Large intestine (tissue), 3 donors: Measurements from ENCODE around the gene EFCAB6. TPM values are rescaled to one million over a fixed set of nuclear protein-coding genes. Genes with fewer than 3 reads are reported as not detected.

ENCODE experiments used
- DNase-seq, 2 donors: peaks; one replicate each; pipeline versions ENCODE4 v3.0.0 to v3.0.0-alpha.2; 2013
- H3K27ac ChIP-seq: one replicate; pipeline ENCODE4 v1.5.1; 2013; ENCODE audit warnings: low read length
- H3K27me3 ChIP-seq: 2 replicates; pipeline ENCODE4 v1.6.1; 2013; ENCODE audit warnings: low read length; ENCODE audit not compliant: control insufficient read depth, insufficient read depth
- H3K36me3 ChIP-seq: 2 replicates; pipeline ENCODE4 v1.6.1; 2013; ENCODE audit warnings: low read length; ENCODE audit not compliant: control insufficient read depth, insufficient read depth
- H3K4me1 ChIP-seq: one replicate; pipeline ENCODE4 v1.6.1; 2013; ENCODE audit warnings: low read length; ENCODE audit not compliant: control insufficient read depth, insufficient read depth
- H3K4me3 ChIP-seq: one replicate; pipeline ENCODE4 v1.5.1; 2013; ENCODE audit warnings: low read length
- H3K9me3 ChIP-seq: one replicate; pipeline ENCODE4 v1.6.1; 2013; ENCODE audit warnings: mild to moderate bottlenecking, low read depth, low read length, moderate library complexity; ENCODE audit not compliant: control insufficient read depth
- WGBS: methylation state at CpG from one replicate; pipeline ENCODE4 v1.1.5; 2013; ENCODE audit warnings: low lambda C conversion rate; ENCODE audit not compliant: insufficient coverage; 5-methylcytosine and 5-hydroxymethylcytosine counted together
- polyA plus RNA-seq: library from polyadenylated mRNA; unstranded; fragments of 120-200 nt; gene quantifications from one replicate; pipeline ENCODE4 v1.2.1, GENCODE V29; 2013

EFCAB6 gene
- polyA plus RNA-seq, 1 donor: 1.5 TPM

DNA sequence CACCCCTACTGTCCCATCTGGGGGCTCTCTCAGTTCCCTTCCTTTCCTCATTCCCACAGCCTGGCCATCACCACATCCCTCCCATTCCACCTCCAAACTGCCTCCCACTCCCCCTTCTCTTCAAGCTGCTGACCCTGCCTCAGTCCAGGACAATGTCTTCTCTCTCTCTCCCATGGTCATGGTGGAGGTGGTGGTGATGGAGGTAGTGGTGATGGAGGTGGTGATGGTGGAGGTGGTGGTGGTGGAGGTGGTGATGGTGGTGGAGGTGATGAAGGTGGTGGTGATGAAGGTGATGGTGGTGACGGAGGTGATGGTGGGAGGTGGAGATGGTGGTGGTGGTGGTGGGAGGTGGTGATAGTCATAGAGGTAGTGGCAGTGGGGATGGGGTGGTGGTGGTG is 313.2 kb downstream of the EFCAB6 start:
- no peaks in the 10 kb centered on the region for H3K27me3 ChIP-seq
- no peak overlapping the region for H3K27ac ChIP-seq
- WGBS: 100% methylated on average over 1 of the region's 1 CpG

DNA sequence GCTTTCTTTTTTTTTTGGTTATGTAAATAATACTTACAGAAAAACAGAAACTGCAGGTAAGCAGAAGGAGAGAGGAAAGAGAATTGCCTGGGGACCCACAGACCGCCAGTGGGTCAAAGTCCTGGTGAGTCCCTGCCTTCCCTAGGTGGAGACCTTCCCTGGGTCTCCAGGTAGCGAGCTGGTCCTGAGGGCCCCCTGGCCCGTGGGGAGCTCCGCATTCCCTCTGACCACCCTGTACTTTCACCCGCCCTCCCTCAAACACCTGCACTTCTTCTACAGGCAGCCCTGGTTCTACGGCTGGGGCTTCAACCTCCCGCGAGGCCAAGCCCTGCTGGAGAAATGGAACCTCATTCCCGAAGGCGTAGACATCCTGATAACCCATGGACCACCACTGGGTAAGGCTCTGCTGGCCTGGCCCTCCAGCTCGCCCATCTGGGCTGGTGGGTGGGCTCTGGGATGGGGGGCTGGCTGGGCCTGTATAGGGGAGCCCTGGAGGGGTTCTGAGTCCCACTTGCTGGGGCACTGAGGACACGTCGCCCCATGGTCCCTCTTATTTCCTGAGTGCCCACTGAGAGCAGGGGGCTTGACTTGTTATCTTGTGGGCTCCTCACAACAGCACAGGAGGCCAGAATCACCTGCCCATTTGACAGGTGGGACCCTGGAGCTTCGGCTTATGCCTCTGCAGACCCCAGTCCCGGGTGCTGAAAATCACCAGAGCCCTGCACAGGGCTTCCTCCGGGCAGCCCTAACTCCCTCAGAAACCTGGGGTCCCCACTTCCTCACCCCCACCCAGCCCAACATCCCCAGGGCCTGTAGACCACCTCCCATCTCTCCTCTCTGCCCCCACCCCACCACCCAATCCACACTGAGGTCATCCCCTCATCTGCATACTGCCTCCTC is 313.9 kb downstream of the EFCAB6 start:
- no peaks in the 10 kb centered on the region for H3K27me3 ChIP-seq
- DNase-seq: no peak
- H3K27ac ChIP-seq: no peak overlapping the region
- peaks cover 9% of the 10 kb centered on the region for H3K9me3 ChIP-seq
- no peaks in the 10 kb centered on the region for H3K4me1 ChIP-seq
- H3K4me3 ChIP-seq: no peak overlapping the region
- no CpG with 5 or more reads among the region's 16 CpGs for WGBS
- no peaks in the 10 kb centered on the region for H3K36me3 ChIP-seq

More for the DNA sequence above, 313.2 kb downstream of the EFCAB6 start:
- Histone ChIP-seq H3K4me3 (no peak overlapping the region), H3K4me1 (no peaks in the 10 kb centered on the region), H3K36me3 (no peaks in the 10 kb centered on the region), H3K9me3 (peaks cover 9% of the 10 kb centered on the region)
- no peak for DNase-seq

DNA sequence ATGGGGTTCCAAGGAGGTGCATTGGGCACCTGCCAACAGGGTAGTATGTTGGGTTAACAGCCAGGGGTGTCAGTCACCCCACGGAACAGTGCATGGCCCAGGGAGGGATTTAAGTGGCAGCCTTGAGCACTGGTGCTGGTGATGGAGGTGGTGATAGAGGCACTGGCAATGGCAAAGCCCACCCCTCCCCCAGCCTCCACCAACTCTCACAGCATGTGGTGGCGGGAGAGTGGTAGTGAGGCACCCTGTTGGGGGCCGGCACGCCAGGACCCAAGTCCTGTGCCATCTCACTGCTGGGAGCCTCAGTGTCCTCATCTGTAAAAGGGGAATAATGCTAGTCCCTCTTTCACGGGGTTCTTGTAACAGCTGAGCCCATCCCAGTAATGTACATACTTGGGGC is 318.8 kb downstream of the EFCAB6 start:
- whole genome bisulfite sequencing: no CpG with 5 or more reads among the region's 5 CpGs
- H3K27me3 ChIP-seq: no peaks in the 10 kb centered on the region
- no peak overlapping the region for H3K4me3 ChIP-seq
- no peaks in the 10 kb centered on the region for H3K36me3 ChIP-seq
- no peak overlapping the region for H3K27ac ChIP-seq
- no peak for DNase-seq
- H3K9me3 ChIP-seq: peaks cover 7% of the 10 kb centered on the region
- no peaks in the 10 kb centered on the region for H3K4me1 ChIP-seq

DNA sequence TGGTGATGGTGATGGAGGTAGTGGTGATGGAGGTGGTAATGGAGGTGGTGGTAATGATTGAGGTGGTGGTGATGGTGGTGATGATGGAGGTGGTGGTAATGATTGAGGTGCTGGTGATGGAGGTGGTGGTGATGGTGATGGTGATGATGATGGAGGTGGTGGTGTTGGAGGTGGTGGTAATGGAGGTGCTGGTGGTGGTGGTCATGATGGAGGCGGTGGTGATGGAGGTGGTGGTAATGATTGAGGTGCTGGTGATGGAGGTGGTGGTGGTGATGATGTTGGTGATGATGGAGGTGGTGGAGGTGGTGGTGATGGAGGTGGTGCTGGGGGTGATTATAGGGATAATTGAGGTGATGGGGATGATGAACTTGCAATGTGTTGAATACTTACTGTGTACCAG is 320.4 kb downstream of the EFCAB6 start:
- no CpG with 5 or more reads among the region's 1 CpG for WGBS
- DNase-seq: no peak
- no peaks in the 10 kb centered on the region for H3K4me1 ChIP-seq

DNA sequence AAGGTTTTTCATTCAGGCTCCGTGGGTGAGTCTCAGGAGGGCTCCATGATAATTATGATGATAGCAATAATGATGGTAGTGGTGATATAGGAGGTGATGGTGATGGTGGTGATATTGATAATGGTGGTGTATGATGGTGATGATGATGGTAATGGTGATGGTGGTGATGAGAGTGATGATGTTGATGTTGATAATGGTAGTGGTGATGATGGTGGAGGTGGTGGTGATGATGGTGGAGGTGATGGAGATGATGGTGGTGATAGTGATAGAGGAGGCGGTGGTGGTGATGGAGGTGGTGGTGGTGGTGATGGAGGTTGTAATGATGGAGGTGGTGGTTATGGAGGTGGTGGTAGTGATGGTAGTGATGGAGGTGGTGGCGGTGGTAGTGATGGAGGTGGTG is 320.9 kb downstream of the EFCAB6 start:
- H3K9me3 ChIP-seq: peaks cover 4% of the 10 kb centered on the region
- no peaks in the 10 kb centered on the region for H3K4me1 ChIP-seq
- H3K27ac ChIP-seq: no peak overlapping the region
- H3K27me3 ChIP-seq: no peaks in the 10 kb centered on the region
- WGBS: 100% methylated on average over 1 of the region's 3 CpGs
- no peaks in the 10 kb centered on the region for H3K36me3 ChIP-seq
- H3K4me3 ChIP-seq: no peak overlapping the region
- no peak for DNase-seq

More for the DNA sequence above, 320.4 kb downstream of the EFCAB6 start:
- no peak overlapping the region for H3K27ac ChIP-seq
- no peak overlapping the region for H3K4me3 ChIP-seq
- peaks cover 4% of the 10 kb centered on the region for H3K9me3 ChIP-seq
- no peaks in the 10 kb centered on the region for H3K36me3 ChIP-seq
- no peaks in the 10 kb centered on the region for H3K27me3 ChIP-seq

GRCh38 chr22:43490311-43490710 is 321.8 kb downstream of the EFCAB6 start:
- Histone ChIP-seq H3K27ac (no peak overlapping the region), H3K4me3 (no peak overlapping the region), H3K9me3 (peaks cover 4% of the 10 kb centered on the region), H3K4me1 (no peaks in the 10 kb centered on the region), H3K27me3 (no peaks in the 10 kb centered on the region), H3K36me3 (no peaks in the 10 kb centered on the region)
- DNase-seq: no peak
- WGBS: no CpG with 5 or more reads among the region's 7 CpGs

DNA sequence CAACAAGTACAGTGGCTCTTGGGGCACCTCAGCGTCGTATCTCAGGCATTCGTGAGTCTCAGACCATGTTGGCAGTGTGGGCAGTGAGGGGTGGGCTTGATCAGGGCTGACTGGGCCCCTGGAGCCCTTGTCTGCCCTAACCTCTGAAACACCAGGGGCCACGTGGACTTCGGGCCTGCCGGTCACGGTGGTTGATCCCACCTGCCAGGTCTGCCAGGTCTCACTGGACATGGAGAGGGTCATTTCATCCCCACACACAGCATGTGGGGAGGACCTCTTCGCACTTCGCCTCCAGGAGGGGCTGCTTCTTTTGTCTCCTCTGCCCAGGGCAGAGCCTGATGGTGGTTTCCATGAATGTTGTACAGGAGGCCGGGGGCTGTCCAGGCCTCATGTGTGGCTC is 323.2 kb downstream of the EFCAB6 start:
- Histone ChIP-seq H3K27ac (no peak overlapping the region), H3K27me3 (no peaks in the 10 kb centered on the region), H3K36me3 (no peaks in the 10 kb centered on the region), H3K4me1 (no peaks in the 10 kb centered on the region), H3K9me3 (no peaks in the 10 kb centered on the region), H3K4me3 (no peak overlapping the region)
- no CpG with 5 or more reads among the region's 10 CpGs for WGBS
- no peak for DNase-seq

GRCh38 chr22:43488031-43488866 is 323.9 kb downstream of the EFCAB6 start:
- no peaks in the 10 kb centered on the region for H3K36me3 ChIP-seq
- no peak for DNase-seq
- H3K4me3 ChIP-seq: no peak overlapping the region
- no peaks in the 10 kb centered on the region for H3K27me3 ChIP-seq
- no CpG with 5 or more reads among the region's 26 CpGs for WGBS
- H3K9me3 ChIP-seq: no peaks in the 10 kb centered on the region
- no peak overlapping the region for H3K27ac ChIP-seq
- H3K4me1 ChIP-seq: no peaks in the 10 kb centered on the region

DNA sequence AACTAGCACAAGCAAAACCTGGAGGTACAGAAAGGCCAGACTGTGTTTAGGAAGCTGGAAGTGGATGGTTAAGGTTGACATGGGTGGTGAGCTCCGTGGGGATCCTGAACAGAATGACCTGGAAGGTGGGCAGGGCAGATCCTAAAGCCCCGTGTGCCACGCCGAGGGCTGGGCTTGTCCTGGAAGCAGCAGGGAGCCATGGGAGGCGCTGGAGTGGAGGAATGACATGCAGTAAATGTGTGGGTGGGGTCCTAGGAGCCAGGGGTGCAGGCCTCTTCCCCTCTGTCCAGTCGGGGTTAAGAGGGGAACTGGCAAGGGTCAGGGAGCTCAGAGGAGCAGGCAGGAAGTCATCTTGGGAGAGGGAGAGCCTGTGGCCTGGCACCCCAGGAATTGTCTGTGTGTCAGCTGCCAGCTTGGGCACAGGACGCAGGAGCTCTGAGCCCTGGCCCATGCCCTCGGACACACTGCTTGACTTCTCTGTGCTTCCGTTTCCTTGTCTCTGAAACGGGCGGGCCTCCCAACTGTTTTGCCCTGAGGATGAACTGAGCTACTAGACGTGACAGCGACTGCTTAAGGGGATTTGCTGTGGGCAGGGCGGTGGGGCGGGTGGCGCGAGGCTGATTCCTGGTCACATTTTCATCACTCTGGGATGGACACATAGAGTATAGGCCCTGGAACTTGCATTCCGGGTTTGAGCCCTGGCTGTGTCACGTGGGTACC is 324.6 kb downstream of the EFCAB6 start:
- no peak for DNase-seq
- H3K36me3 ChIP-seq: no peaks in the 10 kb centered on the region
- H3K27ac ChIP-seq: no peak overlapping the region
- no peaks in the 10 kb centered on the region for H3K27me3 ChIP-seq
- H3K9me3 ChIP-seq: no peaks in the 10 kb centered on the region
- H3K4me1 ChIP-seq: no peaks in the 10 kb centered on the region
- whole genome bisulfite sequencing: no CpG with 5 or more reads among the region's 19 CpGs
- H3K4me3 ChIP-seq: no peak overlapping the region

DNA sequence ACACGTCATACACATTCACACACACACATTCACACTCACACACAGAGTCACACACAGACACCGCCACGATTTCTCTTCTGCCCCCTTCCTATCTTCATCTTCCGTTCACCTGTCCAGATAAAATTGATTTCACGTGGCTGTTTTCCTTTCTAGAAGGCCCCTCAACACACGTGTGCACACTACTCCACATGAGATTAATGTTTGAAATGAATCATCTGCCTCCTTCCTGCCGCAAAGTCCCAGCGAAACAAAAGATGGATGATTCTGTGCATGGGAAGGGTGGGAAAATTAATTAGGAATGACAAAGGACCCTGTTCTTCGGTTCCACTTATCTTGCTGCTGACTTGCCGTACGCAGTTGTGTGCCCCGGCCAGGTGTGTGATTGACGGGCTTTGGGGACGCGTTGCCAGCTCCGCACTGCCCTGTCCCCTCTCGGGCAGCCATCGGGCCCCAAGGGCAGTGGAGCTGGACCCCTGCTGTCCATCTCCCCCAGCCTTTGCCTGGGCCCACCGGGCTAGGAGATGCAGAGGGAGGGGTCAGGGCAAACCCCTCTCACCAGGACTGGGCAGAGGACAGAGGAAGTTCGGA is 326.5 kb downstream of the EFCAB6 start:
- WGBS: 74% methylated on average over 4 of the region's 20 CpGs
- Histone ChIP-seq H3K27me3 (no peaks in the 10 kb centered on the region), H3K27ac (no peak overlapping the region), H3K4me1 (no peaks in the 10 kb centered on the region), H3K36me3 (no peaks in the 10 kb centered on the region), H3K9me3 (no peaks in the 10 kb centered on the region), H3K4me3 (no peak overlapping the region)
- no peak for DNase-seq
